HCT116 (cell line): ENCODE data around the gene ZFYVE19.
A peak's percentile ranks its signal among the peaks of the same experiment; 100 is the strongest.

Experiments
- CTCF ChIP-seq, 3 experiments: fragments of 200-600 bp in 1 of 3; sonication (generic) in 1 of 3; IDR thresholded peaks in 2 of 3; conservative IDR thresholded peaks in 1 of 3; 2 replicates each; pipeline ENCODE4 v1.5.1; 2012 to 2017; ENCODE audit warnings: low read depth in 2 of 3, low read length in 2 of 3, antibody characterized with exemption in 1 of 3, borderline replicate concordance in 1 of 3, control low read depth in 1 of 3, mild to moderate bottlenecking in 1 of 3, mixed read lengths in 1 of 3, mixed run types in 1 of 3, moderate library complexity in 1 of 3; ENCODE audit not compliant: insufficient read depth in 1 of 3
- EGR1 ChIP-seq: IDR thresholded peaks from 2 replicates; pipeline ENCODE4 v1.6.1; 2012; ENCODE audit warnings: low read depth
- EZH2 ChIP-seq: fragments of 200-600 bp; sonication (generic); IDR thresholded peaks from 2 replicates; pipeline ENCODE4 v1.6.1; 2017; ENCODE audit warnings: antibody characterized with exemption, mixed run types
- POLR2A ChIP-seq: IDR thresholded peaks from 2 replicates; pipeline ENCODE4 v1.7.0; 2011; ENCODE audit warnings: borderline replicate concordance; ENCODE audit not compliant: insufficient read depth, insufficient read length; ENCODE audit errors: extremely low read depth
- RAD21 ChIP-seq: IDR thresholded peaks from 2 replicates; pipeline ENCODE4 v1.6.1; 2012; ENCODE audit warnings: low read depth, mild to moderate bottlenecking
- TCF7L2 ChIP-seq: IDR thresholded peaks from 2 replicates; pipeline ENCODE4 v1.7.0; 2011; ENCODE audit warnings: borderline replicate concordance, inconsistent platforms; ENCODE audit not compliant: insufficient read depth, insufficient read length; ENCODE audit errors: extremely low read depth
- ZFX ChIP-seq: fragments of 450-650 bp; IDR thresholded peaks from 2 replicates; pipeline ENCODE4 v1.6.1; 2017
- ZNF274 ChIP-seq: fragments of 200-500 bp; sonication (Bioruptor generic); IDR thresholded peaks from 2 replicates; pipeline ENCODE4 v1.6.1; 2014; ENCODE audit warnings: mild to moderate bottlenecking, low read depth, low read length, inconsistent platforms
- TF ChIP-seq, protein P1 (sequence below): IDR thresholded peaks from 2 replicates; pipeline ENCODE4 v1.6.1; 2012

DNA sequence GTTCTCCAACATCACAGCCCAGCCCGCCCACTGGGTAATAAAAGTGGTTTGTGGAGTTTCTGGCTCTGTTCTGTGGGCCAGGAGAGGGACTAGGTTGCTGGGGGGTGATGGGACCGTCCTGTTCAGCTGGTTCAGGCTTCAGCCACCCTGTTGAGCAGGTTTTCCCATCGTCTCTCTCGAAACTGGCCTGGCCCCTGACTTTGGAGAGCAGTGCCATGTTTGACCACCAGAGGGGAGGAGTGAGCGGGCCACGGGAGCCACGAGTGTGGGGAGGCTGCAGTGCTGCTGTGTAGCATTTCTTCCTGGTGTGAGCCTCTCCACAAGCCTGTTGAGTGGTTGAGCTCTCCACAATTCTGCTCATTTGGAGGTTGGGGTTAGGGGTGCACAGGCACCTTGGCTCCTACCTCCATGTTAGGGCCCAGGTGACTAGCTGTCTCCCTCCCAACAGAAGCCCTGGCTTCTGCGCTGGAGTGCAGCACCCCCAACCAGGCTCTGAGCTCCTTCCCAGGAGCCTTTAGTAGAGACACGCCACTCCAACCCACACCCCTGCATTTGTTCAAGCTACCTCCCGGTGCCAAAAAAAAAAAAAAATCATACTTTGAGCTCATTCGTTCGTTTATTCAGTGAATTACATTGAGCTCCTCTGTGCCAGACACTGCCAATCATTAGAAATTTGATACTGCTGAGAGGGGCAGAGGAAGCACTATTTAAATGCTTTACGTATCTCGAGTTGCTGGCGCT lies 50.9 kb downstream of the ZFYVE19 start:
- TF ChIP-seq TCF7L2: no peak
- TF ChIP-seq EZH2: no peak
- peak; percentile 79 to 99 (median 94) for TF ChIP-seq CTCF (IDR thresholded peaks at IDR 0.05 in 2 of 3, conservative IDR thresholded peaks at IDR 0.05 in 1 of 3; ENCODE audit: borderline replicate concordance in 1 of 3, insufficient read depth in 1 of 3, low read depth in 2 of 3, low read length in 2 of 3)
- no peak for TF ChIP-seq ZFX
- no peak for TF ChIP-seq EGR1
- TF ChIP-seq ZNF274: no peak
- TF ChIP-seq RAD21: peak; percentile 81
- TF ChIP-seq, protein P1, sequence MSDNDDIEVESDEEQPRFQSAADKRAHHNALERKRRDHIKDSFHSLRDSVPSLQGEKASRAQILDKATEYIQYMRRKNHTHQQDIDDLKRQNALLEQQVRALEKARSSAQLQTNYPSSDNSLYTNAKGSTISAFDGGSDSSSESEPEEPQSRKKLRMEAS: no peak
- no peak for TF ChIP-seq POLR2A
